Left lung (tissue), 10 donors: ENCODE data around the gene CHRNA5. TPM values are rescaled to one million over a fixed set of nuclear protein-coding genes. Genes with fewer than 3 reads are reported as not detected.

Experiments used
- ATAC-seq: fragments of 200-7000 bp; cut with Tn5 transposase; one replicate; pipeline ENCODE4 v1.9.1; 2020; ENCODE audit warnings: moderate library complexity
- DNase-seq, 4 donors: peaks; one replicate each; pipeline ENCODE4 v3.0.0-alpha.2; 2013 to 2020
- H3K27ac ChIP-seq, 2 donors: fragments of 200-600 bp; sonication (generic) in 1 of 2; one replicate each; pipeline versions ENCODE4 v1.5.0 to v1.8.0; 2020 to 2021
- H3K27me3 ChIP-seq, 2 donors: fragments of 200-600 bp; sonication (generic) in 1 of 2; one replicate each; pipeline versions ENCODE4 v1.5.0 to v1.8.0; 2020 to 2021
- H3K36me3 ChIP-seq, 2 donors: fragments of 200-600 bp; sonication (generic) in 1 of 2; one replicate each; pipeline versions ENCODE4 v1.5.0 to v1.8.0; 2020 to 2021
- H3K4me1 ChIP-seq, 2 donors: fragments of 200-600 bp; one replicate each; pipeline ENCODE4 v1.8.0; 2021
- H3K4me3 ChIP-seq, 2 donors: fragments of 200-600 bp; sonication (generic) in 1 of 2; one replicate each; pipeline versions ENCODE4 v1.5.0 to v1.8.0; 2020 to 2021; ENCODE audit warnings: mild to moderate bottlenecking in 1 of 2
- H3K9me3 ChIP-seq, 2 donors: fragments of 200-600 bp; sonication (generic) in 1 of 2; one replicate each; pipeline versions ENCODE4 v1.5.0 to v1.8.0; 2020 to 2021
- intact Hi-C, 2 donors: fragments of 100-400 bp; cut with DNase I; formaldehyde crosslinking; loops; one replicate each; pipeline versions ENCODE4 v1.11.2 to v1.14.2; 2022
- polyA plus RNA-seq, 6 donors: library from polyadenylated mRNA; unstranded; fragments of 120-200 nt; gene quantifications; one replicate each; pipeline ENCODE4 v1.2.1, GENCODE V29; 2013; ENCODE audit not compliant: insufficient read length in 6 of 6
- total RNA-seq, 2 donors: library from RNA; stranded (reverse); fragmentation: NEBNext Ultra II Directional; extraction: Animal tissue kit (Norgen Biotek cat#: 25700); gene quantifications; one replicate each; pipeline ENCODE4 v1.2.1, GENCODE V29; 2021
- TF ChIP-seq, protein P1 (sequence below), 2 donors: fragments of 200-600 bp; sonication (generic) in 1 of 2; IDR thresholded peaks; one replicate each; pipeline versions ENCODE4 v1.5.0 to v1.8.0; 2021; ENCODE audit warnings: antibody characterized with exemption in 2 of 2
- donor health status: DM: no; HTN: yes; CAD: no.
- donor health status: DM: no; HTN: no; CAD: no.

The CHRNA5 gene
- total and polyA plus RNA-seq, 8 donors = 1.1 to 2.7 (median 1.9) TPM

GRCh38 chr15:78627348-78627747 lies 62.0 kb downstream of the CHRNA5 start:
- Histone ChIP-seq H3K4me1 (no peaks in the 10 kb centered on the region), H3K9me3 (no peaks in the 10 kb centered on the region), H3K36me3 (no peaks in the 10 kb centered on the region), H3K27me3 (peaks cover 7 to 52% of the 10 kb centered on the region in 2 donors), H3K4me3 (no peak overlapping the region), H3K27ac (no peak overlapping the region)
- no peak for DNase-seq
- intact Hi-C loops = no loop called here
- ATAC-seq = no peak
- TF ChIP-seq, protein P1, sequence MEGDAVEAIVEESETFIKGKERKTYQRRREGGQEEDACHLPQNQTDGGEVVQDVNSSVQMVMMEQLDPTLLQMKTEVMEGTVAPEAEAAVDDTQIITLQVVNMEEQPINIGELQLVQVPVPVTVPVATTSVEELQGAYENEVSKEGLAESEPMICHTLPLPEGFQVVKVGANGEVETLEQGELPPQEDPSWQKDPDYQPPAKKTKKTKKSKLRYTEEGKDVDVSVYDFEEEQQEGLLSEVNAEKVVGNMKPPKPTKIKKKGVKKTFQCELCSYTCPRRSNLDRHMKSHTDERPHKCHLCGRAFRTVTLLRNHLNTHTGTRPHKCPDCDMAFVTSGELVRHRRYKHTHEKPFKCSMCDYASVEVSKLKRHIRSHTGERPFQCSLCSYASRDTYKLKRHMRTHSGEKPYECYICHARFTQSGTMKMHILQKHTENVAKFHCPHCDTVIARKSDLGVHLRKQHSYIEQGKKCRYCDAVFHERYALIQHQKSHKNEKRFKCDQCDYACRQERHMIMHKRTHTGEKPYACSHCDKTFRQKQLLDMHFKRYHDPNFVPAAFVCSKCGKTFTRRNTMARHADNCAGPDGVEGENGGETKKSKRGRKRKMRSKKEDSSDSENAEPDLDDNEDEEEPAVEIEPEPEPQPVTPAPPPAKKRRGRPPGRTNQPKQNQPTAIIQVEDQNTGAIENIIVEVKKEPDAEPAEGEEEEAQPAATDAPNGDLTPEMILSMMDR (IDR thresholded peaks at IDR 0.05) = no peak

GRCh38 chr15:78628227-78628626 lies 62.9 kb downstream of the CHRNA5 start:
- TF ChIP-seq, protein P1 (IDR thresholded peaks at IDR 0.05) = no peak
- H3K36me3 ChIP-seq = no peaks in the 10 kb centered on the region
- H3K9me3 ChIP-seq = peaks cover 0 to 5% of the 10 kb centered on the region in 2 donors
- DNase-seq = no peak
- no peaks in the 10 kb centered on the region for H3K4me1 ChIP-seq
- ATAC-seq = no peak
- intact Hi-C loops = no loop called here
- no peak overlapping the region for H3K4me3 ChIP-seq
- H3K27ac ChIP-seq = no peak overlapping the region
- peaks cover 0 to 43% of the 10 kb centered on the region in 2 donors for H3K27me3 ChIP-seq

- H3K27ac ChIP-seq = no peak overlapping the region
- H3K4me1 ChIP-seq = no peaks in the 10 kb centered on the region
- no peak for ATAC-seq
- TF ChIP-seq, protein P1 (IDR thresholded peaks at IDR 0.05) = no peak
- peaks cover 0 to 34% of the 10 kb centered on the region in 2 donors for H3K27me3 ChIP-seq
- intact Hi-C loops = no loop called here
- H3K9me3 ChIP-seq = peaks cover 0 to 14% of the 10 kb centered on the region in 2 donors
- H3K4me3 ChIP-seq = no peak overlapping the region
- H3K36me3 ChIP-seq = no peaks in the 10 kb centered on the region
- DNase-seq = no peak
Measured at GRCh38 chr15:78629031-78629715, 63.9 kb downstream of the CHRNA5 start.

DNA sequence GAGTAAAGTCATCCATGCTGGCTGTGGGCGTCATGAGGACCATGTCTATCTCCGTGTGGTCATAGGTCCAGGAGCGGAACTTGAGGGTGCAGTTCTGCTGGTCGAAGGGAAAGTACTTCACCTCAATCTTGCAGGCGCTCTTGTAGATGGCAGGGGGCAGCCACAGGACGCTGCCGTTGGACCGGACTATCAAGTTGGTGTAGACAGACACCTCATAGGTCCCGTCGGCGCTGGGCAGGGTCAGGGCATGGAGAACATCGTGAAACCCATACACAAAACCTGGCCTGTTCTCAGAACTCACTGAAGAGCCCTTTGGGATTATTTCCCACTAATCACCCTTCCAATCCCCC lies 64.4 kb downstream of the CHRNA5 start:
- H3K4me1 ChIP-seq = no peaks in the 10 kb centered on the region
- H3K9me3 ChIP-seq = peaks cover 0 to 14% of the 10 kb centered on the region in 2 donors
- H3K36me3 ChIP-seq = no peaks in the 10 kb centered on the region
- DNase-seq (no peak), ATAC-seq (no peak)
- no peak overlapping the region for H3K27ac ChIP-seq
- intact Hi-C loops = no loop called here
- TF ChIP-seq, protein P1 (IDR thresholded peaks at IDR 0.05) = no peak
- no peak overlapping the region for H3K4me3 ChIP-seq
- peaks cover 0 to 29% of the 10 kb centered on the region in 2 donors for H3K27me3 ChIP-seq

GRCh38 chr15:78630886-78631633 lies 65.7 kb downstream of the CHRNA5 start:
- TF ChIP-seq, protein P1 (IDR thresholded peaks at IDR 0.05) = no peak
- Histone ChIP-seq H3K27ac (no peak overlapping the region), H3K9me3 (peaks cover 0 to 14% of the 10 kb centered on the region in 2 donors), H3K27me3 (peaks cover 0 to 28% of the 10 kb centered on the region in 2 donors), H3K36me3 (no peaks in the 10 kb centered on the region), H3K4me3 (no peak overlapping the region), H3K4me1 (no peaks in the 10 kb centered on the region)
- ATAC-seq (no peak), DNase-seq (no peak)
- intact Hi-C loops = no loop called here
